Occipital lobe (tissue), 2 donors: ENCODE data around the gene STARD7. TPM values are rescaled to one million over a fixed set of nuclear protein-coding genes. Genes with fewer than 3 reads are reported as not detected.
"Not testable (repeated sequence)": the region's sequence is repeated elsewhere in the genome, so short reads cannot be mapped to it uniquely, and the experiment has no call there.

Experiments
- DNase-seq: peaks from one replicate; lab custom pipeline; 2025; lab: John Stamatoyannopoulos, UW
- total RNA-seq: library from RNA; depleted of rRNA; stranded (reverse); fragments of >200 nt; gene quantifications from one replicate; pipeline ENCODE4 v1.2.3, GENCODE V29; 2014

Gene STARD7
- total RNA-seq, 1 donor from 2014 or later: 165 TPM

GRCh38 chr2:96164459-96165184 is 44.0 kb downstream of the STARD7 start:
- DNase-seq: no peak

- no peak for DNase-seq
Measured at GRCh38 chr2:96163768-96164429, 44.7 kb downstream of the STARD7 start.

- no peak for DNase-seq
Measured at GRCh38 chr2:96163415-96163767, 45.2 kb downstream of the STARD7 start.

- no peak for DNase-seq
Measured at GRCh38 chr2:96161898-96162297, 46.7 kb downstream of the STARD7 start.

- not testable (repeated sequence) for DNase-seq
Measured at GRCh38 chr2:96160366-96160765, 48.3 kb downstream of the STARD7 start.

- DNase-seq: no peak
Measured at GRCh38 chr2:96159084-96159830, 49.4 kb downstream of the STARD7 start.

- DNase-seq: no peak
Measured at GRCh38 chr2:96158554-96158940, 50.1 kb downstream of the STARD7 start.

GRCh38 chr2:96157649-96158553 is 50.7 kb downstream of the STARD7 start:
- no peak for DNase-seq

- no peak for DNase-seq
Measured at GRCh38 chr2:96156926-96157648, 51.5 kb downstream of the STARD7 start.

GRCh38 chr2:96156011-96156820 is 52.4 kb downstream of the STARD7 start:
- DNase-seq: no peak

GRCh38 chr2:96154506-96155380 is 53.9 kb downstream of the STARD7 start:
- DNase-seq: no peak

GRCh38 chr2:96153991-96154431 is 54.6 kb downstream of the STARD7 start:
- no peak for DNase-seq

- no peak for DNase-seq
Measured at GRCh38 chr2:96153291-96153713, 55.3 kb downstream of the STARD7 start.

- no peak for DNase-seq
Measured at GRCh38 chr2:96152304-96153161, 56.1 kb downstream of the STARD7 start.

GRCh38 chr2:96151595-96152303 is 56.9 kb downstream of the STARD7 start:
- DNase-seq: no peak

- no peak for DNase-seq
Measured at GRCh38 chr2:96150791-96151594, 57.6 kb downstream of the STARD7 start.
